Measurements from ENCODE around the gene ADAM19.
A peak's percentile ranks its signal among the peaks of the same experiment; 100 is the strongest.

The ADAM19 gene

GRCh38 chr5:157487358-157487757, 88.2 kb downstream of the ADAM19 start:
- Histone ChIP-seq H3K36me3 (replicated peaks; ENCODE audit: low read depth, low read length) (peaks cover 42% of the 10 kb centered on the region), H2AFZ (ENCODE audit: low read depth, low read length) (no peak overlapping the region), H3K4me2 (ENCODE audit: low read length) (no peak overlapping the region), H3K27me3 (ENCODE audit: low read depth, low read length) (no peaks in the 10 kb centered on the region), H3K79me2 (ENCODE audit: low read length) (no peaks in the 10 kb centered on the region), H3K9ac (ENCODE audit: low read length) (no peak overlapping the region), H3K9me3 (ENCODE audit: insufficient read depth, low read length) (no peaks in the 10 kb centered on the region), H4K20me1 (ENCODE audit: insufficient read depth, low read length) (peaks cover 9% of the 10 kb centered on the region), H3K4me1 (ENCODE audit: low read length) (peaks cover 24% of the 10 kb centered on the region), H3K4me3 (ENCODE audit: low read length) (no peak overlapping the region), H3K27ac (ENCODE audit: low read length) (no peak overlapping the region)
- TF ChIP-seq CTCF (IDR thresholded peaks at IDR 0.05; ENCODE audit: low read depth, low read length) (no peak), EZH2phosphoT487 (IDR thresholded peaks at IDR 0.05; ENCODE audit: low read depth) (no peak)

DNA sequence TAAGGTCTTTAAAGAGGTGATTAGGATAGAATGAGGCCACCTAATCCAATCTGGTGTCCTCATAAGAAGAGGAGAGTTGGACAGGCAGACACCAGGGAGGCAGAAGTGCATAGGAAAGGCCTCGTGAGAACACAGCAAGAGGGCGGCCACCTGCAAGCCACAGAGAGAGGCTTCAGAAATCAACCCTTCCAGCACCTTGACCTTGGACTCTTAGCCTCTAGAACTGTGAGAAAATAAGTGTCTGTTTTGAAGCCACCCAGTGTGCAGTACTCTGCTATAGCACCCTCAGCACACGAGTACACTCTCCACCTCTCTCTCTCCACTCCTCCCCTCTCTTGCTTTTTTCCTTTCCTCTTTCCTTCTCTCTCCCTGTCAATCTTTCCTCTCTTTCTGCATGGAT, 88.7 kb downstream of the ADAM19 start:
- Histone ChIP-seq H3K4me2 (ENCODE audit: low read length) (no peak overlapping the region), H3K9me3 (ENCODE audit: insufficient read depth, low read length) (no peaks in the 10 kb centered on the region), H3K4me1 (ENCODE audit: low read length) (peaks cover 24% of the 10 kb centered on the region), H3K79me2 (ENCODE audit: low read length) (no peaks in the 10 kb centered on the region), H3K4me3 (ENCODE audit: low read length) (no peak overlapping the region), H3K9ac (ENCODE audit: low read length) (no peak overlapping the region), H2AFZ (ENCODE audit: low read depth, low read length) (no peak overlapping the region), H3K36me3 (replicated peaks; ENCODE audit: low read depth, low read length) (peaks cover 42% of the 10 kb centered on the region), H3K27ac (ENCODE audit: low read length) (no peak overlapping the region), H3K27me3 (ENCODE audit: low read depth, low read length) (no peaks in the 10 kb centered on the region), H4K20me1 (ENCODE audit: insufficient read depth, low read length) (peaks cover 9% of the 10 kb centered on the region)
- TF ChIP-seq CTCF (IDR thresholded peaks at IDR 0.05; ENCODE audit: low read depth, low read length) (no peak), EZH2phosphoT487 (IDR thresholded peaks at IDR 0.05; ENCODE audit: low read depth) (no peak)

DNA sequence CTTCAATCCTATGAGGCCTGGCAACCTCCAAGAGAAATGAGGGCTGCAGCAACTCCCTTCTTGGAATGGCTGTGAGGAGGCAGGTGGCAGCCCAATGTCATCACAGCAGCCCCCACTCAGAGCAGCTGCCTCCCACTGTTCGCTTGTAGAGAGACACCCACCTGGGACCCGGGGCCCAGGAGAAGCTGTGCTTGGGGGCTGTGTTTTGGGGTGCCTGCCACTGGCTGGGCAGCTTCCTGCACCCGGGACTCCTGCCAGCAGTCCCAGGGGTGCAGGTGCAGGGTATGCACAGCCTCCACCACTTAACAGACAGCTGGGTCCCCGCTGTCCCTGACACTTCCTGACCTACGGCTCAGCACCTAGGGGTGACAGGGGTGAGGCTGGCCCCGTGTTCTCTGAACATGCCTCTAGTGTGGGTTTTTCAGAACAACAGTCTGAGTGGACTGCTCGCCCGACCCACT, 89.3 kb downstream of the ADAM19 start:
- Histone ChIP-seq H3K4me1 (ENCODE audit: low read length) (peaks cover 24% of the 10 kb centered on the region), H3K9me3 (ENCODE audit: insufficient read depth, low read length) (no peaks in the 10 kb centered on the region), H3K27me3 (ENCODE audit: low read depth, low read length) (no peaks in the 10 kb centered on the region), H3K27ac (ENCODE audit: low read length) (peak overlapping the region; percentile 30; the same call in 1 of the 2 replicates), H3K9ac (ENCODE audit: low read length) (no peak overlapping the region), H3K4me2 (ENCODE audit: low read length) (peak overlapping the region; percentile 22; the same call in 1 of the 2 replicates), H3K36me3 (replicated peaks; ENCODE audit: low read depth, low read length) (peaks cover 42% of the 10 kb centered on the region), H3K79me2 (ENCODE audit: low read length) (no peaks in the 10 kb centered on the region), H2AFZ (ENCODE audit: low read depth, low read length) (no peak overlapping the region), H3K4me3 (ENCODE audit: low read length) (no peak overlapping the region), H4K20me1 (ENCODE audit: insufficient read depth, low read length) (peaks cover 9% of the 10 kb centered on the region)
- TF ChIP-seq EZH2phosphoT487 (IDR thresholded peaks at IDR 0.05; ENCODE audit: low read depth) (no peak), CTCF (IDR thresholded peaks at IDR 0.05; ENCODE audit: low read depth, low read length) (no peak)

DNA sequence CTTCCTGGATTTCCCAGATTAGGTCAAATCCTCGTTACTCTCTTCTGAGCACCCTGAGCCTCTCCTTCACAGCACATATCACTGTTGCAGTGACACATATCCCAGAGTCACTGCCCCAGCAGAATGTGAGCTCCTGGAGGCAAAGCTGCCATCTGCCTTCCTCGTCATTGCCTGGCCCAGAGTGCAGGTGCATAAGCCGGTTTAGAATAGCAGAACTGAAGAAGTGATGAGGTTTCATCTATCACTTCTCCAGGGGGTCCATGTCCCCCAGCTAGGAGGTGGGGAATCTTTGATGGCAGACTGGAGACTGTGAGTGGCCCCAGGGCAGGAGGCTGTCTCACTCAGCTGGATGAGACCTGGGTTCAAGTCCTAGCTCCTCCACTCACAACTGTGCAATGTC, 89.8 kb downstream of the ADAM19 start:
- Histone ChIP-seq H3K79me2 (ENCODE audit: low read length) (no peaks in the 10 kb centered on the region), H3K4me3 (ENCODE audit: low read length) (no peak overlapping the region), H3K9ac (ENCODE audit: low read length) (no peak overlapping the region), H3K27ac (ENCODE audit: low read length) (peak overlapping the region; percentile 30; the same call in 1 of the 2 replicates), H2AFZ (ENCODE audit: low read depth, low read length) (no peak overlapping the region), H3K4me1 (ENCODE audit: low read length) (peaks cover 24% of the 10 kb centered on the region), H3K36me3 (replicated peaks; ENCODE audit: low read depth, low read length) (peaks cover 44% of the 10 kb centered on the region), H3K27me3 (ENCODE audit: low read depth, low read length) (no peaks in the 10 kb centered on the region), H3K4me2 (ENCODE audit: low read length) (peak overlapping the region; percentile 22; the same call in 1 of the 2 replicates), H4K20me1 (ENCODE audit: insufficient read depth, low read length) (peaks cover 9% of the 10 kb centered on the region), H3K9me3 (ENCODE audit: insufficient read depth, low read length) (no peaks in the 10 kb centered on the region)
- no peak for TF ChIP-seq EZH2phosphoT487 (IDR thresholded peaks at IDR 0.05; ENCODE audit: low read depth)
- no peak for TF ChIP-seq CTCF (IDR thresholded peaks at IDR 0.05; ENCODE audit: low read depth, low read length)

Data from OCI-LY3 (cell line).